ENCODE results near the gene IL1F10. TPM values are rescaled to one million over a fixed set of nuclear protein-coding genes. Genes with fewer than 3 reads are reported as not detected.
A peak's percentile ranks its signal among the peaks of the same experiment; 100 is the strongest.

Gene IL1F10
- total RNA-seq, 2 experiments from 2014 or later, result not detected

DNA sequence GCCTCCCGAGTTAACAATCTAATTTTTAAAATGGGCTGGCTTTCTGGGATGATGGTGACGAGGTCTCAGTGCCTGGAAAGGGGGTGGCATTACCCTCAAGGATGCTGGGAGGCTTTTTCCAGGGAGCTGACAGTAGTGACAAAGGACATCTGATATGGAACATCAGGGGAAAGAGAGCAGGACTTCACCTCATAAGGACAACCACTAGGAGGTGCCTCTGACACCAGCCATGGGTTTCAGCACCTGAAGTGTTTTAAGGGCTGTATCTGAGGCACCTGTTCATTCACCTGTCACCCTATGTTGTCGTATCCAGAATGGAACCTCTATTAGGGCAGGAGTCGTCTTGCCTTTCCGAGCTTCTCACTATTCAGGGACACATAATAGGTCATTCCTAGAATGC is 25.9 kb upstream of the IL1F10 start:
- no peaks in the 10 kb centered on the region for H3K27me3 Mint-ChIP-seq (ENCODE audit: low read depth)
- H3K27ac Mint-ChIP-seq, result no peak overlapping the region
- no peak overlapping the region for H3K4me3 Mint-ChIP-seq
- peaks cover 2% of the 10 kb centered on the region for H3K9me3 Mint-ChIP-seq
- intact Hi-C loops (cut with micrococcal nuclease), result no loop called here
- H3K4me1 Mint-ChIP-seq (ENCODE audit: low read depth), result no peaks in the 10 kb centered on the region
- H3K36me3 Mint-ChIP-seq (ENCODE audit: low read depth), result no peaks in the 10 kb centered on the region
- DNase-seq, result no peak
- CTCF ChIA-PET, result no interaction called here

DNA sequence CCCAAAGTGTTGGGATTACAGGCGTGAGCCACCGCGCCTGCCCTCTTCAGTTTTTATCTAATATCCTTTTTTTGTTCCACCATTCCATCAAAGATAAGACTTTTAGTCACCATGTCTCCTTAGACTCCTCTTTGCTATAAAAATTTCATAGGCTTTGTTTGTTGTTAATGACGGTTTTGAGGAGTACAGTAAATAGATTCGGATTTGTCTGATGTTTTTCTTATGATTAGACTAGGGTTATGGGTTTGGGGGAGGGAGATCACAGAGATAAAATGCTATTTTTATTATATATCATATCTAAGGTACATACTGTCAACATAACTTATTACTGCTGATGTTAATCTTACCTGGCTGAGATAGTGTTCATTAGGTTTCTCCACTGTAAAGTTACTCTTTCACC is 21.3 kb upstream of the IL1F10 start:
- Mint-ChIP-seq H3K4me3 (no peak overlapping the region), H3K27me3 (ENCODE audit: low read depth) (no peaks in the 10 kb centered on the region), H3K27ac (no peak overlapping the region), H3K4me1 (ENCODE audit: low read depth) (no peaks in the 10 kb centered on the region), H3K36me3 (ENCODE audit: low read depth) (no peaks in the 10 kb centered on the region), H3K9me3 (peaks cover 3% of the 10 kb centered on the region)
- DNase-seq, result no peak
- intact Hi-C loops (cut with micrococcal nuclease), result no loop called here
- CTCF ChIA-PET, result no interaction called here

DNA sequence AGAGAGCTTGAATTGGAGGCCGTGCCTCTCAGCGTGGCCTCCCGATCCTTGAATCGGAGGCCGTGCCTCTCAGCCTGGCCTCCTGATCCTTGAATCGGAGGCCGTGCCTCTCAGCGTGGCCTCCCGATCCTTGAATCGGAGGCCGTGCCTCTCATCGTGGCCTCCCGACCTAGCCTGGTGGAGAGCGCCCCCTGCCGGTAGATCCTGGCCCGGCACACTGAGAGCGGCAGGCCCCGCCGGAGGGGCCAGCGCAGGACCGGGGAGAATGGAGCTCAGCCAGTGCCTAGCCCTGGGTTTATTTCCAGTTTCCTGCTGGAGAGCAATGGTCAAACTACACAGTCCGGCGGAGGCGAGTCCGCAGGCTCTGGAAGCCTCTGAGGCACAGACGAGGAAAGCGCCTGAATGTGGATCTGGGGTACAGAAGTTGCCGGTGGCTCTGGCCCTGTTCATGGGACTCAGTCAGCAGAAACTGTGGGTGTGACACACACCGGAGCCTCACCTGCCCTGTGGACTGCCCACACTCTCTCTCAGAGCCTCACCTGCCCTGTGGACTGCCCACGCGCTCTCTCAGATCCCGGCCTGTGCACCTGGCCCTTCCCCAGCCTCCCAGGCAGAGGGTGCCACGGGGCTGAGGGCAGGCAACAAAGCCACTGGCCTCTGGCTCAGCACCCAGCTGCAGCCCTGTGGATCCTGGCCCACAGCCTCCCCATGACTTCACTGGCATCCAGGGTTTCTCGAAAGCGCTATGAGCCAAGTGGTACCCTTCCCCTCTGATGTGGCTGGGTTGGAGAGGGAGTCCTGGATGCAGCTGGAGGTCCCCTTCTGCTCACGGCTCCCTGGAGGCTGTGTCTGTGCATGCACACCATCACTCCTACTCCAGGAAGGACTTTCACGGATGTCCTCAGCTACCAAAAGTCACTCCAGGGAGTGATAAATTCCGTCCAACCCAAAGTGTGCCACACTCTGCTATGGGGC is 16.6 kb upstream of the IL1F10 start:
- DNase-seq, result no peak
- Mint-ChIP-seq H3K27me3 (ENCODE audit: low read depth) (no peaks in the 10 kb centered on the region), H3K4me1 (ENCODE audit: low read depth) (peaks cover 4% of the 10 kb centered on the region), H3K4me3 (no peak overlapping the region), H3K27ac (no peak overlapping the region), H3K9me3 (peaks cover 24% of the 10 kb centered on the region), H3K36me3 (ENCODE audit: low read depth) (peaks cover 11% of the 10 kb centered on the region)
- CTCF ChIA-PET, result interaction anchor here (0.8 to 1.2 kb wide), 4 partner anchors 39 to 302 kb away, joined by 3 read pairs; no protein-coding TSS in a partner anchor
- intact Hi-C loops (cut with micrococcal nuclease), result no loop called here

DNA sequence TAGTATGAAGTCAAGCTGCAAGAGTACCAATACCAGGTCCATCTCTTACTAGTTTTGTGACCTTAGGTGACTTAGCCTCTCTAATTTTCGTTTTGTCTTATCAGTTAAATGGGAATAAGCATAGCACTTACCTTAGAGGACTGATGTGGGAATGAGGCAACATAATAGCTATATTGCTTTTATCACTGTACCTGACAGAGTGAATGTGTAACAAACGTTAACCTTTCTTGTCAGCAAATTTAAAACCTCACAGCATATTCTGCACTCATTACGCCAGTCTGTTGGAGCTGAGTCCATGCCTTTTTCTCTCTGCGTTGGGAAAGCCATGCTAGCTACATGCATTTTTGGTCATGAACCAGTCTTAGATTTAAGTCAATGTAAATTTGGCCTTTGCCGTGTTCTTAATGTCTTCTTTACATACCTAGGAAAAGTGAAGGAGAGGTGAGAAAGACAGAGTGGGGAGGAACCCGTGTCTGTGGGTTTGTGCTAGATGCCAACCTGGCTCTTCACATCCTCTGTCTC is 15.3 kb upstream of the IL1F10 start, which contains the start of gene IL36B:
IL36B (minus strand) TSS at position 472 of the 522 bp plus-strand sequence.
- no peak for DNase-seq
- peaks cover 13% of the 10 kb centered on the region for H3K36me3 Mint-ChIP-seq (ENCODE audit: low read depth)
- CTCF ChIA-PET, result interaction anchor here (0.6 to 1.0 kb wide), 2 partner anchors 97 to 151 kb away, joined by 3 read pairs; no protein-coding TSS in a partner anchor
- H3K27ac Mint-ChIP-seq, result no peak within 1 kb of the TSS
- no peaks in the 10 kb centered on the region for H3K27me3 Mint-ChIP-seq (ENCODE audit: low read depth)
- intact Hi-C loops (cut with micrococcal nuclease), result no loop called here
- H3K4me3 Mint-ChIP-seq, result no peak within 1 kb of the TSS
- H3K9me3 Mint-ChIP-seq, result peaks cover 27% of the 10 kb centered on the region
- peaks cover 10% of the 10 kb centered on the region for H3K4me1 Mint-ChIP-seq (ENCODE audit: low read depth)

- no peak overlapping the region for H3K4me3 Mint-ChIP-seq
- CTCF ChIA-PET, result no interaction called here
- intact Hi-C loops (cut with micrococcal nuclease), result no loop called here
- peaks cover 13% of the 10 kb centered on the region for H3K36me3 Mint-ChIP-seq (ENCODE audit: low read depth)
- no peaks in the 10 kb centered on the region for H3K27me3 Mint-ChIP-seq (ENCODE audit: low read depth)
- DNase-seq, result no peak
- H3K27ac Mint-ChIP-seq, result no peak overlapping the region
- peaks cover 27% of the 10 kb centered on the region for H3K9me3 Mint-ChIP-seq
- H3K4me1 Mint-ChIP-seq (ENCODE audit: low read depth), result peaks cover 13% of the 10 kb centered on the region
These were observed 14.1 kb upstream of the IL1F10 start for GRCh38 chr2:113053666-113054065.

GRCh38 chr2:113054066-113054465 is 13.7 kb upstream of the IL1F10 start:
- H3K27me3 Mint-ChIP-seq (ENCODE audit: low read depth), result no peaks in the 10 kb centered on the region
- H3K4me3 Mint-ChIP-seq, result no peak overlapping the region
- intact Hi-C loops (cut with micrococcal nuclease), result no loop called here
- no peak overlapping the region for H3K27ac Mint-ChIP-seq
- H3K36me3 Mint-ChIP-seq (ENCODE audit: low read depth), result peaks cover 13% of the 10 kb centered on the region
- H3K4me1 Mint-ChIP-seq (ENCODE audit: low read depth), result peaks cover 13% of the 10 kb centered on the region
- H3K9me3 Mint-ChIP-seq, result peaks cover 27% of the 10 kb centered on the region
- no peak for DNase-seq
- CTCF ChIA-PET, result interaction anchor here (0.6 kb wide), 1 partner anchor 53 kb away, joined by 3 read pairs; no protein-coding TSS in a partner anchor

GRCh38 chr2:113056521-113056920 is 11.2 kb upstream of the IL1F10 start:
- CTCF ChIA-PET, result interaction anchor here (0.7 to 1.2 kb wide), 3 partner anchors 22 to 165 kb away, joined by 3 to 4 read pairs (median 4); no protein-coding TSS in a partner anchor
- intact Hi-C loops (cut with micrococcal nuclease), result loop anchor here (5.0 kb wide), 1 partner anchor 59 kb away; no protein-coding TSS in a partner anchor
- no peaks in the 10 kb centered on the region for H3K27me3 Mint-ChIP-seq (ENCODE audit: low read depth)
- H3K9me3 Mint-ChIP-seq, result peaks cover 26% of the 10 kb centered on the region
- peaks cover 13% of the 10 kb centered on the region for H3K36me3 Mint-ChIP-seq (ENCODE audit: low read depth)
- H3K27ac Mint-ChIP-seq, result peak overlapping the region; percentile 77
- peak; percentile 10 for DNase-seq
- peaks cover 13% of the 10 kb centered on the region for H3K4me1 Mint-ChIP-seq (ENCODE audit: low read depth)
- H3K4me3 Mint-ChIP-seq, result no peak overlapping the region

GRCh38 chr2:113057117-113057516 is 10.7 kb upstream of the IL1F10 start:
- intact Hi-C loops (cut with micrococcal nuclease), result loop anchor here (5.0 kb wide), 1 partner anchor 60 kb away; no protein-coding TSS in a partner anchor
- CTCF ChIA-PET, result interaction anchor here (0.7 to 1.2 kb wide), 3 partner anchors 21 to 165 kb away, joined by 3 to 4 read pairs (median 4); no protein-coding TSS in a partner anchor
- H3K4me3 Mint-ChIP-seq, result no peak overlapping the region

GRCh38 chr2:113058411-113058994 is 9.3 kb upstream of the IL1F10 start:
- no peaks in the 10 kb centered on the region for H3K27me3 Mint-ChIP-seq (ENCODE audit: low read depth)
- intact Hi-C loops (cut with micrococcal nuclease), result loop anchor here (5.0 kb wide), 1 partner anchor 61 kb away; no protein-coding TSS in a partner anchor
- H3K9me3 Mint-ChIP-seq, result peaks cover 26% of the 10 kb centered on the region
- CTCF ChIA-PET, result interaction anchor here (1.7 kb wide), 1 partner anchor 22 kb away, joined by 4 read pairs; no protein-coding TSS in a partner anchor
- peaks cover 11% of the 10 kb centered on the region for H3K36me3 Mint-ChIP-seq (ENCODE audit: low read depth)
- DNase-seq, result no peak
- H3K27ac Mint-ChIP-seq, result no peak overlapping the region
- H3K4me1 Mint-ChIP-seq (ENCODE audit: low read depth), result peaks cover 13% of the 10 kb centered on the region
- H3K4me3 Mint-ChIP-seq, result no peak overlapping the region

More at GRCh38 chr2:113057117-113057516, 10.7 kb upstream of the IL1F10 start:
- Mint-ChIP-seq H3K27me3 (ENCODE audit: low read depth) (no peaks in the 10 kb centered on the region), H3K27ac (no peak overlapping the region), H3K4me1 (ENCODE audit: low read depth) (peaks cover 13% of the 10 kb centered on the region), H3K36me3 (ENCODE audit: low read depth) (peaks cover 13% of the 10 kb centered on the region), H3K9me3 (peaks cover 26% of the 10 kb centered on the region)
- DNase-seq, result no peak

DNA sequence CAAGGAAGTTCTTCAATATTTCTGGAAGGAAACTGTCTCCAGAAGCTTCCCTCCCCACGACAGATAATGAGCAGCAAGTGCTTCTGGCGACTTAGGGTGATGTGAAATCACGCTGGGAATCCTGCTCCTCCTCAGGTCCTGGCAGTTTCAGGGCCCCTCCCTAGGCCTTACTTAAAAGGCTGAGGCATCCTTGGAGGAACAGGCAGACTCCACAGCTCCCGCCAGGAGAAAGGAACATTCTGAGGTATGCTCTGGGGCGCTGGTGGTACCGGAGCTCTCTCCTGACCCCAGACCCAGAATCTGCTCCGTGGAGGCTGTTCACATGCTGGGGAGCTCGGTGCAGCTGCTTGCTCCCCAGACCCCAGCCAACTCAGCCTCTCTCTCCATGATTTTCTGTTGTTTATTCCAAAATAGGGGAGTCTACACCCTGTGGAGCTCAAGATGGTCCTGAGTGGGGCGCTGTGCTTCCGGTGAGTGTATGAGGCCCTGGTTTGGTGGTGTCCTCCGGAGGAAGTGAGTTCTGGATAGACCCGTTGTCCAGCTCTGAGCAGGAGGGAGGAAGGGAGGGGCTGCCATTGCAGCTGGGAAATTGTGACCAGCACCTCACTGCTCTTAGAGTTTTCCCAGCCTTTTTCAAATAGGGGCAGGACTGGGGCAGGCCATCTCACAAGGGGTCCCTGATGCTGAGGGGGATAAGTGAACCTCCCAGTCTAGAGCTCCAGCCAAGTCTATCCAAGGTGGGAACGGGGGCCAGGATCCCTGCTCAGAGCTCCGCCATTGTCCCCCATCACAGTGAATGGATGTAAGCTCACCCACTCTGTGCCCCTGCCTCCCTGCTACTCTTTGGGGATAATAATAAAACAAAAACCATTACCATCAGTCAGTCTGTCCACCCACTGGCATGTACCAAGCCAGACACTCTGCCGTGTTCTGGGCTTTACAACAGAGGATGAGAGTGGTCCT is 8.5 kb upstream of the IL1F10 start, which contains the start of gene IL36RN:
IL36RN (plus strand) TSS at position 201 of the 963 bp plus-strand sequence; CDS start at position 442, 241 bp downstream.
- H3K4me3 Mint-ChIP-seq, result no peak within 1 kb of the TSS
- no peak within 1 kb of the TSS for H3K27ac Mint-ChIP-seq
- CTCF ChIA-PET, result interaction anchor here (0.6 to 1.7 kb wide), 2 partner anchors 14 to 21 kb away, joined by 4 read pairs; no protein-coding TSS in a partner anchor
- H3K9me3 Mint-ChIP-seq, result peaks cover 22% of the 10 kb centered on the region
- peaks cover 11% of the 10 kb centered on the region for H3K4me1 Mint-ChIP-seq (ENCODE audit: low read depth)
- DNase-seq, result no peak
- intact Hi-C loops (cut with micrococcal nuclease), result loop anchor here (5.0 kb wide), 1 partner anchor 62 kb away; no protein-coding TSS in a partner anchor
- no peaks in the 10 kb centered on the region for H3K27me3 Mint-ChIP-seq (ENCODE audit: low read depth)
- H3K36me3 Mint-ChIP-seq (ENCODE audit: low read depth), result peaks cover 11% of the 10 kb centered on the region

DNA sequence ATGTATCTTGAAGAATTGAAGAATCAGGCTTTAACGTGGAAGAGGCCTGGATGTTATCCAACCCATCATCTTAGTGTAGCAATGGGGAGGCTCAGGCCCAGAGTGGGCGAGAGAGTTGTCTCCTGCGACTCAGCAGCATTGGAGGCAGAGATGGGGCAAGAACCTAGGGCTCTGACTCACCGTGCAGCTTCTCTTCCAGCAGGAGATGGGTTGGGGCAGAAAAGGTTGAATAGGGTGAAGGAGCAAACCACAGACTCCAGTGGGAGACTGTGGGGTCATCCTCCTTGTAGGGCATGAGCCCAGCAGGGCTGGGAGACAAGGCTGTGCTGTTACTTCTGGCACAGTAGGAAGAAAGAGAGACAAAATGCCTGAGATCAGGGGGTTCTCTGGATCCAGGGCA is 7.4 kb upstream of the IL1F10 start:
- H3K27me3 Mint-ChIP-seq (ENCODE audit: low read depth), result no peaks in the 10 kb centered on the region
- CTCF ChIA-PET, result no interaction called here
- H3K36me3 Mint-ChIP-seq (ENCODE audit: low read depth), result peaks cover 10% of the 10 kb centered on the region
- no peak overlapping the region for H3K27ac Mint-ChIP-seq
- intact Hi-C loops (cut with micrococcal nuclease), result no loop called here
- no peak overlapping the region for H3K4me3 Mint-ChIP-seq
- DNase-seq, result no peak
- peaks cover 11% of the 10 kb centered on the region for H3K4me1 Mint-ChIP-seq (ENCODE audit: low read depth)
- H3K9me3 Mint-ChIP-seq, result peaks cover 11% of the 10 kb centered on the region
